Loucy (cell line): ENCODE data around the gene COL11A2.
A peak's percentile ranks its signal among the peaks of the same experiment; 100 is the strongest.

ENCODE experiments used
- H2AFZ ChIP-seq: fragments of 200-600 bp; sonication (generic); 2 replicates; pipeline ENCODE4 v1.6.0; 2016; ENCODE audit warnings: antibody characterized with exemption, mild to moderate bottlenecking, low read length, moderate library complexity
- H3F3A ChIP-seq: fragments of 200-600 bp; 2 replicates; pipeline ENCODE4 v1.6.0; 2016; ENCODE audit warnings: antibody characterized with exemption, low read depth, mild to moderate bottlenecking
- H3K27me3 ChIP-seq: fragments of 200-600 bp; sonication (generic); 2 replicates; pipeline ENCODE4 v1.6.1; 2014; ENCODE audit warnings: low read length, mild to moderate bottlenecking; ENCODE audit not compliant: insufficient read depth, poor library complexity, severe bottlenecking
- H3K36me3 ChIP-seq: fragments of 200-600 bp; sonication (generic); 2 replicates; pipeline ENCODE4 v1.6.1; 2016; ENCODE audit warnings: low read length; ENCODE audit not compliant: insufficient read depth
- H3K4me1 ChIP-seq: fragments of 200-600 bp; sonication (generic); 2 replicates; pipeline ENCODE4 v1.5.1; 2014; ENCODE audit warnings: low read length, mild to moderate bottlenecking; ENCODE audit not compliant: insufficient read depth, poor library complexity, severe bottlenecking
- H3K4me2 ChIP-seq: fragments of 200-600 bp; sonication (generic); 2 replicates; pipeline ENCODE4 v1.6.0; 2014; ENCODE audit warnings: antibody characterized with exemption, low read length, low read depth, mild to moderate bottlenecking; ENCODE audit not compliant: poor library complexity, severe bottlenecking
- H3K4me3 ChIP-seq: fragments of 200-600 bp; sonication (generic); 2 replicates; pipeline ENCODE4 v1.5.1; 2014; ENCODE audit warnings: low read length, mild to moderate bottlenecking, mixed read lengths; ENCODE audit not compliant: poor library complexity, severe bottlenecking
- H3K79me2 ChIP-seq: fragments of 200-600 bp; sonication (generic); 2 replicates; pipeline ENCODE4 v1.6.1; 2014; ENCODE audit warnings: low read length; ENCODE audit not compliant: insufficient read depth
- H3K9ac ChIP-seq: fragments of 200-600 bp; sonication (generic); 2 replicates; pipeline ENCODE4 v1.6.0; 2014; ENCODE audit warnings: mild to moderate bottlenecking, low read depth, low read length, moderate library complexity; ENCODE audit not compliant: poor library complexity, severe bottlenecking
- H3K9me2 ChIP-seq: fragments of 200-600 bp; sonication (generic); replicated peaks from 2 replicates; pipeline ENCODE4 v1.6.1; 2016; ENCODE audit warnings: low read depth, low read length, mixed read lengths
- H3K9me3 ChIP-seq: fragments of 200-600 bp; sonication (generic); 2 replicates; pipeline ENCODE4 v1.6.1; 2014; ENCODE audit warnings: mild to moderate bottlenecking, antibody characterized with exemption, low read length, low read depth; ENCODE audit not compliant: insufficient read depth
- H4K20me1 ChIP-seq: fragments of 200-600 bp; sonication (generic); 2 replicates; pipeline ENCODE4 v1.6.0; 2014; ENCODE audit warnings: antibody characterized with exemption, low read length, mild to moderate bottlenecking; ENCODE audit not compliant: insufficient read depth, poor library complexity, severe bottlenecking
- EZH2phosphoT487 ChIP-seq: fragments of 200-600 bp; IDR thresholded peaks from 2 replicates; pipeline ENCODE4 v1.6.1; 2018; ENCODE audit warnings: antibody characterized with exemption, mild to moderate bottlenecking, moderate library complexity, borderline replicate concordance
- TF ChIP-seq, protein P1 (sequence below): fragments of 200-600 bp; sonication (generic); conservative IDR thresholded peaks from 2 replicates; pipeline ENCODE4 v1.5.1; 2014; ENCODE audit warnings: mild to moderate bottlenecking, antibody characterized with exemption, low read length

COL11A2 gene

DNA sequence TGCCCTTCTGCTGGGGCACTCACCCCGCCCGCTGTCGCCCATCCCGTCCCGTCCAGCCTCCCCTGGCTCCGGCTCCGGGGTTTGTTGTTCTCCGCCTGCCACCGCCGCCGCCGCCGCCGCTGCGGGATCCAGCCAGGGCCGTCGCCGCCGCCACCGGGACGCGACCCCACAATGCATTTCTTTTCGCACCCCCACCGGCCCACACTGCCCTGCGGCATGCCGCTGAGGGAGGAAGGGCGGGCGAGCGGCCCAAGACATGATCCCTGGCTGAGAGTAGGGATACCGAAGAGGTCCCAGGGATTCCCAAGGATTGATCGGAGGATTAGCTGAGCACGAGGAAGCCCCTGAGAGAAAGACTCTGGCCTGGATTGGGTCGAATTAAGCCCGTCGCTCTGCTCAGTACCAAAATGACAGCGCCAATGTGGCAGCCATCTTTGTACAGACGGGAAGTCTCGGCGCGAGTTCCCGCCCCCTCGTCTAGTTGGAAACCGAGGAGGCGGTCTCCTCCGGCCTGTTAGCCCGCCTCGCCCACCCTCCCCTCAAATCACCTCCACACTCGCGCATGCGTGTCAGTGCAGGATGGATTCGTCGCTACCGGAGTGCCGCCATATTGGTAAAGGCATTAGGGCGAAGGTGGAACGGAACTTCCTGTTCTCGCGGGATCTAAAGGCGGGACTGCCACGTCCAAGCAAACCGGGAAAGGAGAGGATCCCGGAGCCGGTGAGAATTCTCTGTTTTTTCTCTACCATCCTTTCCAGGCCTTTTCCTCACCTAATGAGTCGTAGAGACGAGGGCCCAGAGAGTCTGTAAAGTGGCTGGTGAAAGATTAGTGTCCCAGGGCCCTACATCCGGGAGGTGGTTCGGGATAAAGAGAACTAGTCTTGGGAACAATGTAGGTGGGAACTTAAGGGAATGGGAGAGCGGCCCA is 8.2 kb upstream of the COL11A2 start, which contains the start of the genes RXRB and SLC39A7:
RXRB (minus strand) TSS at position 447 of the 928 bp plus-strand sequence; CDS start at position 258, 189 bp downstream.
SLC39A7 (plus strand) TSS at position 649 of the 928 bp plus-strand sequence. CDS start 379 bp downstream, outside the sequence.
- Histone ChIP-seq H3K9ac (peak within 1 kb of the TSS; percentile 87), H3K4me2 (peak within 1 kb of the TSS; percentile 99), H3K4me1 (peaks cover 64% of the 10 kb centered on the region), H4K20me1 (peaks cover 60% of the 10 kb centered on the region), H3F3A (0 out of 2 replicates have a peak, but pooled peaks cover 5% of the 10 kb centered on the region), H3K79me2 (peaks cover 82% of the 10 kb centered on the region), H3K9me2 (no peaks in the 10 kb centered on the region), H3K27me3 (no peaks in the 10 kb centered on the region), H3K4me3 (peak within 1 kb of the TSS; percentile 87), H2AFZ (peak within 1 kb of the TSS; percentile 95), H3K36me3 (peaks cover 29% of the 10 kb centered on the region; the same call in 1 of the 2 replicates), H3K9me3 (no peaks in the 10 kb centered on the region)
- TF ChIP-seq, protein P1, sequence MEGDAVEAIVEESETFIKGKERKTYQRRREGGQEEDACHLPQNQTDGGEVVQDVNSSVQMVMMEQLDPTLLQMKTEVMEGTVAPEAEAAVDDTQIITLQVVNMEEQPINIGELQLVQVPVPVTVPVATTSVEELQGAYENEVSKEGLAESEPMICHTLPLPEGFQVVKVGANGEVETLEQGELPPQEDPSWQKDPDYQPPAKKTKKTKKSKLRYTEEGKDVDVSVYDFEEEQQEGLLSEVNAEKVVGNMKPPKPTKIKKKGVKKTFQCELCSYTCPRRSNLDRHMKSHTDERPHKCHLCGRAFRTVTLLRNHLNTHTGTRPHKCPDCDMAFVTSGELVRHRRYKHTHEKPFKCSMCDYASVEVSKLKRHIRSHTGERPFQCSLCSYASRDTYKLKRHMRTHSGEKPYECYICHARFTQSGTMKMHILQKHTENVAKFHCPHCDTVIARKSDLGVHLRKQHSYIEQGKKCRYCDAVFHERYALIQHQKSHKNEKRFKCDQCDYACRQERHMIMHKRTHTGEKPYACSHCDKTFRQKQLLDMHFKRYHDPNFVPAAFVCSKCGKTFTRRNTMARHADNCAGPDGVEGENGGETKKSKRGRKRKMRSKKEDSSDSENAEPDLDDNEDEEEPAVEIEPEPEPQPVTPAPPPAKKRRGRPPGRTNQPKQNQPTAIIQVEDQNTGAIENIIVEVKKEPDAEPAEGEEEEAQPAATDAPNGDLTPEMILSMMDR: no peak
- TF ChIP-seq EZH2phosphoT487: no peak

DNA sequence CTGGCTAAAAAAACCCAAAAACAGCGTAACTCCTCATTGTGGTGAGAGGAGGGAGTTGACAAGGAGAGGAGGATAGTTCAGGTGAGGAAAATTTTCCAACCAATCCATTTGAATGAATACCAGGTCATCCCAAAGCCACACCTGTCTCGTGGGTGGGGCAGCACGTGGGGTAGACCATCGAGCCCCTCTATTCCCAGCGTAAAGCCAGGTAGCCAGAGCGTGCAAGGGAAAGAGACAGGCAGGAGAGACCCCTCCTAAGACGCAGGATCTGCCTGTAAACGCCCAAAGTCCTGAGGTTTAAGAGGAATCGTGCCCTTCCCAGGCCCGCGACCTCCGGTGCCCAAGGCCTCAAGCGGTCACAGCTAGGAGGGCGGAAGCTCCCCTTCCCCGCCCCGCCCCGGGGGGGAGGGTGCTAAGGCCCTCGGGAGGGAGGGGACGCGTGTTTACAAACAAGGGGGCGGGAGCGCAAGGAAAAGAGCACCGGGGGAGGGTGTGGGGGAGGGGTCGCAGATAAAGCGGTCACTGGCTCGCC is 7.5 kb upstream of the COL11A2 start:
- Histone ChIP-seq H4K20me1 (peaks cover 60% of the 10 kb centered on the region), H3F3A (0 out of 2 replicates have a peak, but pooled peaks cover 5% of the 10 kb centered on the region), H3K79me2 (peaks cover 80% of the 10 kb centered on the region), H3K36me3 (peaks cover 37% of the 10 kb centered on the region; the same call in 1 of the 2 replicates), H3K4me2 (peak overlapping the region; percentile 99), H3K9me3 (no peaks in the 10 kb centered on the region), H3K9me2 (no peaks in the 10 kb centered on the region), H3K4me3 (peak overlapping the region; percentile 87), H2AFZ (peak overlapping the region; percentile 95; the same call in 1 of the 2 replicates), H3K9ac (peak overlapping the region; percentile 87), H3K4me1 (peaks cover 56% of the 10 kb centered on the region), H3K27me3 (no peaks in the 10 kb centered on the region)
- TF ChIP-seq EZH2phosphoT487: no peak
- TF ChIP-seq, protein P1: no peak

DNA sequence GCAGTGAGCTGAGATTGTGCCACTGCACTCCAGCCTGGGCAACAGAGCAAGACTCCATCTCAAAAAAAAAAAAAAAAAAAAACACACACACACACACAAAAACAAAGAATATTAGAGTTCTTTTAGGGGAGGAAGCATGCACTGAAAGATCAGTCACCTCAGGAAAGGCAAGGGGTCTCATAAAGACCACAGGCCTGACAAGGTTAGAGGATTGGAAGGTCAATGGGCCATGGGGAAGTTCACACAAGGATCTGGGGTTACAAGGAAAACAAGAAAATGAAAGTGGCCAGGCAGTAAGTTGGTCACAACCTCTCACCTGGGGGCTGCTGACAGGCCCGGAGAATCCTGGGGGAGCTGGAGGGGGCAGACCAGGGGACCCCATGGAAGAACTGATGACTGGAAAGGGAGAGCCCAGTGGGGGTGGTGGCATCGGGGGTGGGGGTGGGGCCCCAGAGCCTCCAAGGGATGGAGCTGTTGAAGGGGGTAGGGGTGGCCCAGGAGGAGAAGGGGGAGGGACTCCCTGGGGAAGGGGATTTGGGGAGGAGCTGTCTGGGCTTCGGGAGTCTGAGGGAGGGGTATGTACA is 6.7 kb upstream of the COL11A2 start:
- Histone ChIP-seq H3K4me3 (peak overlapping the region; percentile 87), H3K4me2 (peak overlapping the region; percentile 99), H3K9ac (peak overlapping the region; percentile 87), H2AFZ (no peak overlapping the region), H3K9me2 (no peaks in the 10 kb centered on the region), H3K4me1 (peaks cover 51% of the 10 kb centered on the region), H4K20me1 (peaks cover 60% of the 10 kb centered on the region), H3K27me3 (no peaks in the 10 kb centered on the region), H3K9me3 (no peaks in the 10 kb centered on the region), H3F3A (0 out of 2 replicates have a peak, but pooled peaks cover 5% of the 10 kb centered on the region), H3K36me3 (peaks cover 45% of the 10 kb centered on the region; the same call in 1 of the 2 replicates), H3K79me2 (peaks cover 75% of the 10 kb centered on the region)
- TF ChIP-seq, protein P1: no peak
- no peak for TF ChIP-seq EZH2phosphoT487
